Liver (tissue), 3 donors: ENCODE results near the gene NPC2.

Experiments used
- CTCF ChIP-seq: fragments of 150-350 bp; IDR thresholded peaks from 2 replicates; pipeline ENCODE4 v1.5.1; 2017; ENCODE audit warnings: improper control_type of control experiment, low read depth, low read length; ENCODE audit not compliant: missing input control
- EGR1 ChIP-seq, 2 donors: IDR thresholded peaks; 2 replicates each; pipeline ENCODE4 v1.6.1; 2016 to 2018; ENCODE audit warnings: antibody characterized with exemption in 2 of 2, low read depth in 2 of 2
- GABPA ChIP-seq, 2 donors: IDR thresholded peaks in 1 of 2; conservative IDR thresholded peaks in 1 of 2; 2 replicates each; pipeline ENCODE4 v1.6.1; 2016; ENCODE audit warnings: antibody characterized with exemption in 2 of 2, mild to moderate bottlenecking in 1 of 2, moderate library complexity in 1 of 2
- HNF4A ChIP-seq, 2 donors: conservative IDR thresholded peaks; 2 replicates each; pipeline ENCODE4 v1.6.1; 2016; ENCODE audit warnings: antibody characterized with exemption in 2 of 2, mild to moderate bottlenecking in 2 of 2
- HNF4G ChIP-seq: IDR thresholded peaks from 2 replicates; pipeline ENCODE4 v1.6.1; 2016; ENCODE audit warnings: antibody characterized with exemption
- JUND ChIP-seq, 2 donors: IDR thresholded peaks; 2 replicates each; pipeline ENCODE4 v1.6.1; 2016; ENCODE audit warnings: antibody characterized with exemption in 2 of 2
- NR2F2 ChIP-seq: IDR thresholded peaks from 2 replicates; pipeline ENCODE4 v1.6.1; 2016; ENCODE audit warnings: antibody characterized with exemption
- REST ChIP-seq: IDR thresholded peaks from 2 replicates; pipeline ENCODE4 v1.6.1; 2016; ENCODE audit warnings: antibody characterized with exemption, mild to moderate bottlenecking
- SP1 ChIP-seq: IDR thresholded peaks from 2 replicates; pipeline ENCODE4 v1.6.1; 2018; ENCODE audit warnings: antibody characterized with exemption, mild to moderate bottlenecking
- TAF1 ChIP-seq: conservative IDR thresholded peaks from 2 replicates; pipeline ENCODE4 v1.6.1; 2016; ENCODE audit warnings: antibody characterized with exemption, mild to moderate bottlenecking
- YY1 ChIP-seq: IDR thresholded peaks from 2 replicates; pipeline ENCODE4 v1.6.1; 2016; ENCODE audit warnings: antibody characterized with exemption, mild to moderate bottlenecking
- ZBTB33 ChIP-seq: IDR thresholded peaks from 2 replicates; pipeline ENCODE4 v1.6.1; 2016; ENCODE audit warnings: antibody characterized with exemption
- donor health status: healthy.
- donor health status: healthy.

GRCh38 chr14:74528886-74529285 is 35.8 kb upstream of the NPC2 start:
- TF ChIP-seq HNF4G (no peak), CTCF (no peak), HNF4A (conservative IDR thresholded peaks at IDR 0.05) (no peak), NR2F2 (no peak), YY1 (no peak), REST (no peak), SP1 (no peak), GABPA (IDR thresholded peaks at IDR 0.05 in 1 of 2, conservative IDR thresholded peaks at IDR 0.05 in 1 of 2) (no peak), EGR1 (IDR thresholded peaks at IDR 0.05; ENCODE audit: low read depth in 2 of 2) (no peak), TAF1 (no peak), JUND (IDR thresholded peaks at IDR 0.05) (no peak), ZBTB33 (no peak)
